ENCODE data around the gene USP12. TPM values are rescaled to one million over a fixed set of nuclear protein-coding genes. Genes with fewer than 3 reads are reported as not detected.
"Not testable (repeated sequence)": the region's sequence is repeated elsewhere in the genome, so short reads cannot be mapped to it uniquely, and the experiment has no call there.

The USP12 gene
- total RNA-seq, 1 donor from 2014 or later = 30.8 TPM

- Mint-ChIP-seq H3K36me3 (ENCODE audit: insufficient read depth) (peaks cover 24% of the 10 kb centered on the region), H3K4me3 (ENCODE audit: low read depth) (no peak overlapping the region), H3K27me3 (no peaks in the 10 kb centered on the region), H3K4me1 (ENCODE audit: low read depth) (peaks cover 3% of the 10 kb centered on the region), H3K27ac (no peak overlapping the region), H3K9me3 (ENCODE audit: low read depth) (no peaks in the 10 kb centered on the region)
- DNase-seq (ENCODE audit: low spot score, unreplicated experiment) = no peak
- no peak for TF ChIP-seq CTCF (IDR thresholded peaks at IDR 0.05; ENCODE audit: unreplicated experiment)
Measured at GRCh38 chr13:27073186-27073585, 98.4 kb downstream of the USP12 start.

GRCh38 chr13:27066123-27066522 is 105.5 kb downstream of the USP12 start:
- H3K36me3 Mint-ChIP-seq (ENCODE audit: insufficient read depth) = peaks cover 26% of the 10 kb centered on the region
- H3K4me3 Mint-ChIP-seq (ENCODE audit: low read depth); H3K4me1 Mint-ChIP-seq (ENCODE audit: low read depth); H3K27me3 Mint-ChIP-seq; DNase-seq (ENCODE audit: low spot score, unreplicated experiment); H3K27ac Mint-ChIP-seq; H3K9me3 Mint-ChIP-seq (ENCODE audit: low read depth): not testable (repeated sequence)

GRCh38 chr13:27065582-27065981 is 106.0 kb downstream of the USP12 start:
- no peak for TF ChIP-seq CTCF (IDR thresholded peaks at IDR 0.05; ENCODE audit: unreplicated experiment)
- Mint-ChIP-seq H3K27me3 (no peaks in the 10 kb centered on the region), H3K36me3 (ENCODE audit: insufficient read depth) (peaks cover 24% of the 10 kb centered on the region), H3K4me3 (ENCODE audit: low read depth) (no peak overlapping the region), H3K9me3 (ENCODE audit: low read depth) (peaks cover 4% of the 10 kb centered on the region), H3K4me1 (ENCODE audit: low read depth) (no peaks in the 10 kb centered on the region), H3K27ac (no peak overlapping the region)
- no peak for DNase-seq (ENCODE audit: low spot score, unreplicated experiment)

GRCh38 chr13:27064252-27064995 is 107.2 kb downstream of the USP12 start:
- no peak for TF ChIP-seq CTCF (IDR thresholded peaks at IDR 0.05; ENCODE audit: unreplicated experiment)
- no peak for DNase-seq (ENCODE audit: low spot score, unreplicated experiment)
- H3K9me3 Mint-ChIP-seq (ENCODE audit: low read depth) = peaks cover 4% of the 10 kb centered on the region
- peaks cover 19% of the 10 kb centered on the region for H3K36me3 Mint-ChIP-seq (ENCODE audit: insufficient read depth)
- no peak overlapping the region for H3K27ac Mint-ChIP-seq
- no peaks in the 10 kb centered on the region for H3K27me3 Mint-ChIP-seq
- H3K4me1 Mint-ChIP-seq (ENCODE audit: low read depth) = no peaks in the 10 kb centered on the region
- no peak overlapping the region for H3K4me3 Mint-ChIP-seq (ENCODE audit: low read depth)

GRCh38 chr13:27057817-27058216 is 113.8 kb downstream of the USP12 start:
- TF ChIP-seq CTCF (IDR thresholded peaks at IDR 0.05; ENCODE audit: unreplicated experiment) = no peak
- Mint-ChIP-seq H3K9me3 (ENCODE audit: low read depth) (no peaks in the 10 kb centered on the region), H3K4me1 (ENCODE audit: low read depth) (peaks cover 6% of the 10 kb centered on the region), H3K36me3 (ENCODE audit: insufficient read depth) (peaks cover 1% of the 10 kb centered on the region), H3K27me3 (no peaks in the 10 kb centered on the region), H3K4me3 (ENCODE audit: low read depth) (no peak overlapping the region), H3K27ac (no peak overlapping the region)
- DNase-seq (ENCODE audit: low spot score, unreplicated experiment) = no peak

- no peak overlapping the region for H3K27ac Mint-ChIP-seq
- H3K4me3 Mint-ChIP-seq (ENCODE audit: low read depth) = no peak overlapping the region
- no peak for TF ChIP-seq CTCF (IDR thresholded peaks at IDR 0.05; ENCODE audit: unreplicated experiment)
- H3K36me3 Mint-ChIP-seq (ENCODE audit: insufficient read depth) = no peaks in the 10 kb centered on the region
- peaks cover 6% of the 10 kb centered on the region for H3K4me1 Mint-ChIP-seq (ENCODE audit: low read depth)
- no peaks in the 10 kb centered on the region for H3K27me3 Mint-ChIP-seq
- H3K9me3 Mint-ChIP-seq (ENCODE audit: low read depth) = no peaks in the 10 kb centered on the region
- DNase-seq (ENCODE audit: low spot score, unreplicated experiment) = no peak
Measured at GRCh38 chr13:27055526-27055925, 116.1 kb downstream of the USP12 start.

Data from progenitor cell of endocrine pancreas (in vitro differentiated cells).